ENCODE measurements around the gene ANKUB1. TPM values are rescaled to one million over a fixed set of nuclear protein-coding genes. Genes with fewer than 3 reads are reported as not detected.

The ANKUB1 gene
- total and polyA plus RNA-seq, 9 of the 15 experiments (the other 6 are each of a cell fraction or from before 2014, with no cell fraction given), result not detected

GRCh38 chr3:149816311-149816710 is 24.0 kb upstream of the ANKUB1 start:
- ATAC-seq (no peak), FAIRE-seq (no peak), DNase-seq (ENCODE audit: extremely low read depth in 1 of 4, low spot score in 3 of 4) (no peak)
- H3K36me3 ChIP-seq (ENCODE audit: control insufficient read depth, insufficient read depth, low read length), result no peaks in the 10 kb centered on the region
- WGBS (ENCODE audit: insufficient coverage, low coverage, missing lambda C conversion rate), result 47% methylated on average over 3 of the region's 3 CpGs
- no peaks in the 10 kb centered on the region for H3K9me1 ChIP-seq (ENCODE audit: control insufficient read depth, insufficient read depth, low read length)
- H3K4me1 ChIP-seq (replicated peaks in 1 of 2; ENCODE audit: control insufficient read depth in 2 of 2, insufficient read depth in 2 of 2, low read length in 2 of 2), result peaks cover 0 to 8% of the 10 kb centered on the region in 2 experiments; a peak in 3 of 5 replicates
- no peaks in the 10 kb centered on the region for H4K20me1 ChIP-seq (replicated peaks; ENCODE audit: control insufficient read depth, insufficient read depth, low read length)
- no peak overlapping the region for H3K4me2 ChIP-seq (ENCODE audit: insufficient read depth, low read length)
- no peak overlapping the region for H3K9ac ChIP-seq (ENCODE audit: insufficient read depth in 1 of 2, low read depth in 2 of 2, low read length in 2 of 2)
- H3K27ac ChIP-seq (ENCODE audit: extremely low read depth, low read depth, low read length), result no peak overlapping the region
- H2AFZ ChIP-seq (ENCODE audit: low read depth, low read length), result no peak overlapping the region
- H3K9me3 ChIP-seq (replicated peaks; ENCODE audit: control insufficient read depth, insufficient read depth, low read depth, low read length), result no peaks in the 10 kb centered on the region
- ChIA-PET POLR2A (no interaction called here), CTCF (ENCODE audit: low intra/inter-chr PET ratio) (no interaction called here)
- peaks cover 22% of the 10 kb centered on the region for H3K79me2 ChIP-seq (ENCODE audit: control insufficient read depth, insufficient read depth, low read length)
- no peak overlapping the region for H3K4me3 ChIP-seq
- no peaks in the 10 kb centered on the region for H3K27me3 ChIP-seq (ENCODE audit: control insufficient read depth in 2 of 2, insufficient read depth in 2 of 2, low read length in 2 of 2)
- no TSS peak for BruUV-seq (replicated peaks)
- intact Hi-C loops (cut with micrococcal nuclease) (no loop called here), in situ Hi-C loops (cut with MboI) (no loop called here)
- TF ChIP-seq RBM14 (IDR thresholded peaks at IDR 0.05; ENCODE audit: borderline replicate concordance, insufficient read depth, low read depth, low read length) (no peak), MCM2 (IDR thresholded peaks at IDR 0.05; ENCODE audit: low read depth) (no peak), STAT5B (CRISPR knock-in tag; IDR thresholded peaks at IDR 0.05) (no peak), TEAD2 (tag; IDR thresholded peaks at IDR 0.05) (no peak), NR2C1 (IDR thresholded peaks at IDR 0.05) (no peak), NR2C1 (tag; IDR thresholded peaks at IDR 0.05) (no peak), ZNF239 (CRISPR knock-in tag; IDR thresholded peaks at IDR 0.05) (no peak), PRDM10 (IDR thresholded peaks at IDR 0.05; ENCODE audit: partially characterized antibody) (no peak), ZSCAN32 (CRISPR knock-in tag; IDR thresholded peaks at IDR 0.05) (no peak), SMAD4 (CRISPR knock-in tag; conservative IDR thresholded peaks at IDR 0.05) (no peak), ZFP91 (CRISPR knock-in tag; IDR thresholded peaks at IDR 0.05) (no peak)
- TF ChIP-seq, protein P1, sequence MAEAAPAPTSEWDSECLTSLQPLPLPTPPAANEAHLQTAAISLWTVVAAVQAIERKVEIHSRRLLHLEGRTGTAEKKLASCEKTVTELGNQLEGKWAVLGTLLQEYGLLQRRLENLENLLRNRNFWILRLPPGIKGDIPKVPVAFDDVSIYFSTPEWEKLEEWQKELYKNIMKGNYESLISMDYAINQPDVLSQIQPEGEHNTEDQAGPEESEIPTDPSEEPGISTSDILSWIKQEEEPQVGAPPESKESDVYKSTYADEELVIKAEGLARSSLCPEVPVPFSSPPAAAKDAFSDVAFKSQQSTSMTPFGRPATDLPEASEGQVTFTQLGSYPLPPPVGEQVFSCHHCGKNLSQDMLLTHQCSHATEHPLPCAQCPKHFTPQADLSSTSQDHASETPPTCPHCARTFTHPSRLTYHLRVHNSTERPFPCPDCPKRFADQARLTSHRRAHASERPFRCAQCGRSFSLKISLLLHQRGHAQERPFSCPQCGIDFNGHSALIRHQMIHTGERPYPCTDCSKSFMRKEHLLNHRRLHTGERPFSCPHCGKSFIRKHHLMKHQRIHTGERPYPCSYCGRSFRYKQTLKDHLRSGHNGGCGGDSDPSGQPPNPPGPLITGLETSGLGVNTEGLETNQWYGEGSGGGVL (CRISPR knock-in tag; IDR thresholded peaks at IDR 0.05), result no peak
- TF ChIP-seq, protein P2, sequence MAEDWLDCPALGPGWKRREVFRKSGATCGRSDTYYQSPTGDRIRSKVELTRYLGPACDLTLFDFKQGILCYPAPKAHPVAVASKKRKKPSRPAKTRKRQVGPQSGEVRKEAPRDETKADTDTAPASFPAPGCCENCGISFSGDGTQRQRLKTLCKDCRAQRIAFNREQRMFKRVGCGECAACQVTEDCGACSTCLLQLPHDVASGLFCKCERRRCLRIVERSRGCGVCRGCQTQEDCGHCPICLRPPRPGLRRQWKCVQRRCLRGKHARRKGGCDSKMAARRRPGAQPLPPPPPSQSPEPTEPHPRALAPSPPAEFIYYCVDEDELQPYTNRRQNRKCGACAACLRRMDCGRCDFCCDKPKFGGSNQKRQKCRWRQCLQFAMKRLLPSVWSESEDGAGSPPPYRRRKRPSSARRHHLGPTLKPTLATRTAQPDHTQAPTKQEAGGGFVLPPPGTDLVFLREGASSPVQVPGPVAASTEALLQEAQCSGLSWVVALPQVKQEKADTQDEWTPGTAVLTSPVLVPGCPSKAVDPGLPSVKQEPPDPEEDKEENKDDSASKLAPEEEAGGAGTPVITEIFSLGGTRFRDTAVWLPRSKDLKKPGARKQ (CRISPR knock-in tag; IDR thresholded peaks at IDR 0.05), result no peak
